Lung (tissue), 12 donors: ENCODE data around the gene ATF6. TPM values are rescaled to one million over a fixed set of nuclear protein-coding genes. Genes with fewer than 3 reads are reported as not detected.

Experiments used
- ATAC-seq: fragments of 200-7000 bp; cut with Tn5 transposase; one replicate; pipeline ENCODE4 v1.9.1; 2020; ENCODE audit warnings: moderate number of reproducible peaks; ENCODE audit not compliant: insufficient read depth, low FRiP score
- DNase-seq, 3 donors: peaks; one replicate each; pipeline ENCODE4 v3.0.0-alpha.2; 2013 to 2017
- H3K27ac ChIP-seq, 2 donors: one replicate each; pipeline ENCODE4 v1.5.1; 2013; ENCODE audit warnings: mild to moderate bottlenecking in 2 of 2, moderate library complexity in 2 of 2, control low read depth in 1 of 2, inconsistent platforms in 1 of 2, low read depth in 1 of 2, low read length in 1 of 2
- H3K27me3 ChIP-seq, 3 donors: one replicate each; pipeline ENCODE4 v1.5.1; 2013; ENCODE audit warnings: low read length in 2 of 3; ENCODE audit not compliant: control insufficient read depth in 3 of 3, insufficient read depth in 3 of 3
- H3K36me3 ChIP-seq, 4 donors: one replicate each; pipeline ENCODE4 v1.5.1; 2013; ENCODE audit warnings: low read length in 4 of 4, mild to moderate bottlenecking in 1 of 4, moderate library complexity in 1 of 4; ENCODE audit not compliant: control insufficient read depth in 4 of 4, insufficient read depth in 4 of 4
- H3K4me1 ChIP-seq, 5 donors: one replicate each; pipeline ENCODE4 v1.5.1; 2013; ENCODE audit warnings: low read length in 5 of 5, mild to moderate bottlenecking in 2 of 5, moderate library complexity in 1 of 5; ENCODE audit not compliant: control insufficient read depth in 5 of 5, insufficient read depth in 5 of 5
- H3K4me3 ChIP-seq: one replicate; pipeline ENCODE4 v1.5.1; 2013; ENCODE audit warnings: mild to moderate bottlenecking, control low read depth, moderate library complexity
- H3K9ac ChIP-seq, 2 donors: one replicate each; pipeline ENCODE4 v1.5.1; 2013; ENCODE audit warnings: low read length in 2 of 2, control low read depth in 1 of 2; ENCODE audit not compliant: insufficient read depth in 1 of 2
- H3K9me3 ChIP-seq, 4 donors: one replicate each; pipeline ENCODE4 v1.5.1; 2013; ENCODE audit warnings: low read length in 3 of 4, mild to moderate bottlenecking in 1 of 4, moderate library complexity in 1 of 4; ENCODE audit not compliant: control insufficient read depth in 4 of 4, insufficient read depth in 3 of 4
- WGBS, 2 donors: extraction: QIAGEN DNeasy Blood & Tissue Kit; methylation state at CpG; one replicate each; pipeline ENCODE4 v1.1.7; 2013; 5-methylcytosine and 5-hydroxymethylcytosine counted together
- polyA plus RNA-seq, 2 donors: library from polyadenylated mRNA; stranded (reverse); fragments of 200-250 nt; gene quantifications; one replicate each; pipeline ENCODE4 v1.2.1, GENCODE V29; 2013
- total RNA-seq, 2 donors: library from RNA; depleted of rRNA in 1 of 2; stranded (reverse); fragments of >200 nt in 1 of 2; gene quantifications; one replicate each; pipeline ENCODE4 v1.2.1, GENCODE V29; 2014 to 2021
- TF ChIP-seq, protein P1 (sequence below): IDR thresholded peaks from 2 replicates; pipeline ENCODE4 v1.5.1; 2012; ENCODE audit warnings: mild to moderate bottlenecking; ENCODE audit errors: control extremely low read depth, extremely low read depth
- donor health status: control.
- donor health status: control.
- donor health status: Bipolar disorder and iron deficiency.
- donor health status: healthy.
- donor health status: DM: yes; HTN: yes; CAD: no.

The ATF6 gene
- total and polyA plus RNA-seq, 4 donors: 4.3 to 44.8 (median 22.6) TPM

- Histone ChIP-seq H3K27ac (no peak overlapping the region), H3K4me1 (peaks cover 0 to 8% (median 0%) of the 10 kb centered on the region in 5 donors), H3K36me3 (peaks cover 0 to 9% (median 4%) of the 10 kb centered on the region in 4 donors), H3K9ac (no peak overlapping the region), H3K9me3 (no peaks in the 10 kb centered on the region), H3K27me3 (no peaks in the 10 kb centered on the region), H3K4me3 (no peak overlapping the region)
- DNase-seq: peak in 2 of 3 donors; percentile 15 to 45
- WGBS, 2 donors: 78 to 93% methylated on average over 1 of the region's 1 CpG
- TF ChIP-seq, protein P1, sequence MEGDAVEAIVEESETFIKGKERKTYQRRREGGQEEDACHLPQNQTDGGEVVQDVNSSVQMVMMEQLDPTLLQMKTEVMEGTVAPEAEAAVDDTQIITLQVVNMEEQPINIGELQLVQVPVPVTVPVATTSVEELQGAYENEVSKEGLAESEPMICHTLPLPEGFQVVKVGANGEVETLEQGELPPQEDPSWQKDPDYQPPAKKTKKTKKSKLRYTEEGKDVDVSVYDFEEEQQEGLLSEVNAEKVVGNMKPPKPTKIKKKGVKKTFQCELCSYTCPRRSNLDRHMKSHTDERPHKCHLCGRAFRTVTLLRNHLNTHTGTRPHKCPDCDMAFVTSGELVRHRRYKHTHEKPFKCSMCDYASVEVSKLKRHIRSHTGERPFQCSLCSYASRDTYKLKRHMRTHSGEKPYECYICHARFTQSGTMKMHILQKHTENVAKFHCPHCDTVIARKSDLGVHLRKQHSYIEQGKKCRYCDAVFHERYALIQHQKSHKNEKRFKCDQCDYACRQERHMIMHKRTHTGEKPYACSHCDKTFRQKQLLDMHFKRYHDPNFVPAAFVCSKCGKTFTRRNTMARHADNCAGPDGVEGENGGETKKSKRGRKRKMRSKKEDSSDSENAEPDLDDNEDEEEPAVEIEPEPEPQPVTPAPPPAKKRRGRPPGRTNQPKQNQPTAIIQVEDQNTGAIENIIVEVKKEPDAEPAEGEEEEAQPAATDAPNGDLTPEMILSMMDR: no peak
- ATAC-seq: peak; percentile 64
Observed at GRCh38 chr1:161885003-161885402, 118.9 kb downstream of the ATF6 start.

GRCh38 chr1:161885759-161886158 is 119.6 kb downstream of the ATF6 start:
- H3K9ac ChIP-seq: no peak overlapping the region
- WGBS, 2 donors: 86 to 94% methylated on average over 1 of the region's 1 CpG
- no peak overlapping the region for H3K4me3 ChIP-seq
- peaks cover 1 to 9% (median 4%) of the 10 kb centered on the region in 4 donors for H3K36me3 ChIP-seq
- no peaks in the 10 kb centered on the region for H3K9me3 ChIP-seq
- TF ChIP-seq, protein P1: no peak
- H3K27ac ChIP-seq: no peak overlapping the region
- H3K4me1 ChIP-seq: peaks cover 0 to 8% (median 0%) of the 10 kb centered on the region in 5 donors
- no peak for DNase-seq
- ATAC-seq: no peak
- no peaks in the 10 kb centered on the region for H3K27me3 ChIP-seq

DNA sequence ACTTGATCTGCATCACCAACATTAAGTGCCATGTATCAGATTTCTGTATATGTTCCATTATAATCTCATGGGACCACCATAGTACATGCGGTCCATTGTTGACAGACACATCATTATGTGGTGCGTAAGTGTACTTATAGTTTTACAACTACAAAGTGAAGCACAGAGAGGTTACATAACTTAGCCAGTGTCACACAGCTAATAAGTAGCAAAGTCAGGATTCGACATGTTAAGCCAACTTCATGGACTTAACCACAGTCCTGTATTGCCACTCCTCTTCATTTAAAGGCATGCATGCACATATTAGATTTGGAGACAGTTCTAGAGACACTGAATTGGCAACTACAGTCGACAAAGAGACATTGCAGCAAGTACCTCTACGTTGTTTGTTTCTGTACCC is 120.5 kb downstream of the ATF6 start:
- 98 to 99% methylated on average over 5 of the region's 5 CpGs for WGBS, 2 donors
- peaks cover 0 to 8% (median 0%) of the 10 kb centered on the region in 5 donors for H3K4me1 ChIP-seq
- DNase-seq (no peak), ATAC-seq (no peak)
- no peaks in the 10 kb centered on the region for H3K27me3 ChIP-seq
- no peak overlapping the region for H3K4me3 ChIP-seq
- peaks cover 0 to 11% (median 9%) of the 10 kb centered on the region in 4 donors for H3K36me3 ChIP-seq
- H3K9ac ChIP-seq: no peak overlapping the region
- H3K27ac ChIP-seq: no peak overlapping the region
- H3K9me3 ChIP-seq: no peaks in the 10 kb centered on the region
- TF ChIP-seq, protein P1: no peak

DNA sequence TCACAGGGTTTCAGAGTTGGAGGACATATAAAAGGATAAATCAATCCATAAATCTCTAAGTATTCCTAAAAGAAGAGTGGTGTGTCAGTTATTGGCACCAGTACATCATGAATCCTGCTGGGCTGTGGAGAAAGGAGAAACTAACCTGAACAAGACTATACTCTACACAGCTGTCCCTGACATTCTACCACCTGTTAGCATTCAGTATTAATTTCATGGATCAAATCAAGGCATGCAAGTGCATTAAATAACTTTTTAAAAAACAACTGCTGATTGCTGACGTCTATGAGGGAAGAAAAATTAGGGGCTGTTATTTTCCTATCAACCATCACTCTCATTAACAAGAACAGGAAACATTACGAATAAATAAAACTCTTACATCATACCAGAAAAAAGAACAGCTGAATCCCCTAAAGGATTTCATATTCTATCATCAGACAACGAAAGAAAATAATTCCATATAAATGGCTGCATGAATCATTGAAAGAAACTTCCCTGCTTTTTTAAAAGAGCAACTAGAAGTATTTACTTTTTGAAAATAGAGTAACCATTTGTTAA is 121.7 kb downstream of the ATF6 start:
- TF ChIP-seq, protein P1: no peak
- H3K27ac ChIP-seq: no peak overlapping the region
- no peaks in the 10 kb centered on the region for H3K9me3 ChIP-seq
- H3K9ac ChIP-seq: no peak overlapping the region
- no peaks in the 10 kb centered on the region for H3K27me3 ChIP-seq
- H3K4me1 ChIP-seq: peaks cover 0 to 8% (median 0%) of the 10 kb centered on the region in 5 donors
- H3K4me3 ChIP-seq: no peak overlapping the region
- peaks cover 0 to 11% (median 9%) of the 10 kb centered on the region in 4 donors for H3K36me3 ChIP-seq
- no peak for ATAC-seq
- no peak for DNase-seq
- WGBS, 2 donors: 58 to 76% methylated on average over 3 of the region's 3 CpGs
